MG63 (cell line): ENCODE results near the gene MYO7A. TPM values are rescaled to one million over a fixed set of nuclear protein-coding genes. Genes with fewer than 3 reads are reported as not detected.
A peak's percentile ranks its signal among the peaks of the same experiment; 100 is the strongest.

Source experiments
- DNase-seq: peaks from one replicate; pipeline ENCODE4 v3.0.0-alpha.2; 2020
- H3K27me3 ChIP-seq: fragments of 250-450 bp; sonication (Bioruptor Pico); 2 replicates; pipeline ENCODE4 v1.5.1; 2020; ENCODE audit warnings: mild to moderate bottlenecking, moderate library complexity
- H3K36me3 ChIP-seq: fragments of 250-450 bp; sonication (Bioruptor Pico); 2 replicates; pipeline ENCODE4 v1.5.1; 2020; ENCODE audit warnings: mild to moderate bottlenecking, moderate library complexity
- H3K4me3 ChIP-seq: fragments of 250-450 bp; sonication (Bioruptor Pico); 2 replicates; pipeline ENCODE4 v1.5.1; 2020; ENCODE audit warnings: mild to moderate bottlenecking, moderate library complexity
- H3K9me3 ChIP-seq: fragments of 250-450 bp; sonication (Bioruptor Pico); 2 replicates; pipeline ENCODE4 v1.5.1; 2020; ENCODE audit warnings: mild to moderate bottlenecking, moderate library complexity
- total RNA-seq: library from RNA; depleted of rRNA; stranded (reverse); fragments of >200 nt; shearing (Covaris generic); gene quantifications from 2 replicates; pipeline ENCODE4 v1.2.3, GENCODE V29; 2014; ENCODE audit warnings: low replicate concordance

MYO7A gene
- total RNA-seq, 1 experiment from 2014 or later = not detected

- Histone ChIP-seq H3K36me3 (no peaks in the 10 kb centered on the region), H3K9me3 (peaks cover 6% of the 10 kb centered on the region; the same call in 1 of the 2 replicates), H3K27me3 (no peaks in the 10 kb centered on the region), H3K4me3 (no peak overlapping the region)
- DNase-seq = peak; percentile 74
Measured at GRCh38 chr11:77130763-77131513, 2.9 kb downstream of the MYO7A start.

DNA sequence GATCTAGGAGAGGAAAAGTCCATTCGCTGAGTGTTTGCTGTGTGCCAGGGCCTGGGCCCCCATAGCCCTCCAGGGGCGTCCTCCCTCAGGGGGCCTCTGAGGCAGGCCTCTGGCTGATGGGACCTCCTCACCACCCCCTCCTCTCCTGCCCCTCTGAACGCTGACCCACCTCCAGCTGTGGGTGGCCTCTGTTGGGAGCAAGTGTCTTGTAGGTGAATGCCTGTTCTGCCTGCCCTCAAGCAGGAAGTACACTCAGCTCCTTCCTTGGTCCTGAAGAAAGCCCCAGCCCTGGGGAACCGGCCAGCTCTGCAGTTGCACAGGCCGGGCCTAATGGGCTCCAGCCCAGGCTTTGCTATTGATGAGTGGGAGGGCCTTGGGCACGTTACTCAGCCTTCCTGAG lies 3.5 kb downstream of the MYO7A start:
- DNase-seq = no peak
- Histone ChIP-seq H3K36me3 (no peaks in the 10 kb centered on the region), H3K4me3 (no peak overlapping the region), H3K9me3 (peaks cover 6% of the 10 kb centered on the region; the same call in 1 of the 2 replicates), H3K27me3 (no peaks in the 10 kb centered on the region)

DNA sequence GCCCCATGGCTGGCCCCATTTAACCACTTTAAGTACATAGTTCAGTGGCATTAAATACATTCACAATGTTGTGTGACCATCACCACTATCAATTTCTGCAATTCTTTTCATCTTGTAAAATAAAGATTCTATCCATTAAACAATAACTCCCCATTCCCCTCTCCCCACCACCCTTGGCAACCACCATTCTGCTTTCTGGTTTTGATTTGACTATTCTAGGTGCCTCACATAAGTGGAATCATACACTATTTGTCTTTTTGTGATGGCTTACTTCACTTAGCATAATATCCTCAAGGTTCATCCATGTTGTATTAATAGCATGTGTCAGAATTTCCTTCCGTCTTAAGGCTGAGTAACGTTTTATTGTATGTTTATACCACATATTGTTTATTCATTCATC lies 7.0 kb downstream of the MYO7A start:
- no peaks in the 10 kb centered on the region for H3K27me3 ChIP-seq
- no peak overlapping the region for H3K4me3 ChIP-seq
- no peaks in the 10 kb centered on the region for H3K36me3 ChIP-seq
- DNase-seq = no peak
- peaks cover 6% of the 10 kb centered on the region; the same call in 1 of the 2 replicates for H3K9me3 ChIP-seq

- H3K36me3 ChIP-seq = no peaks in the 10 kb centered on the region
- DNase-seq = no peak
- H3K4me3 ChIP-seq = no peak overlapping the region
- no peaks in the 10 kb centered on the region for H3K27me3 ChIP-seq
- H3K9me3 ChIP-seq = peaks cover 6% of the 10 kb centered on the region; the same call in 1 of the 2 replicates
Measured at GRCh38 chr11:77136074-77136473, 8.0 kb downstream of the MYO7A start.

DNA sequence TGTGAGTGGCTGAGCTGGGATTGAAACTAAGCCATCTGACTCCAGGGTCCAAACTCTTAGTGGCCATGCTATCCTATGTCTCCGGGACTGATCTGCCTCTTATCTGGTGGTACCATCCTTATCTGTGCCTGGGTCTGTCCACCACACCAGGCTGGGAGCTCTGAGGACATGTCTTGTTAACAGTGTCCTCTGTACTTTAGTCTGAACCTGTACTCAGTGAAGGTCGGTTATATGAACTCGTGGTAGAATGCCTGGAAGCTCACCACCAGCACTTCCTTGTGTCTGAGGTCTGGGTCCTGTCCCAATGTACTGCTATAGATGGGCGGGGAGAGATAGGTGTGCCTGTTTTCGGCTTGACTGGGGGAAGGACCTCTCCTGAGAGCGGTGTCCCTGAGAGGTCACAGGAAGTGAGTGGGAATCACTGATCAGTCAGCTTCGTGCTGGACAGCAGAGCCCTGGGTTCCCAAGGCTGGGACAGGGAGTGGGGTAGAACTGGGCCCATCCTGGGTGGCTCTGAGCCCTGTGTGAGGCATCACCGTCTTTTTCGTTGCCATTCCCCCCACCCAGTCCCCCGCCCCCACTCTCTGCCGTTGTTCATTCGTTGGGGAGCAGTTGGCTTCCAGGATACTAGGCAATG lies 8.9 kb downstream of the MYO7A start:
- Histone ChIP-seq H3K36me3 (no peaks in the 10 kb centered on the region), H3K4me3 (no peak overlapping the region), H3K9me3 (peaks cover 6% of the 10 kb centered on the region; the same call in 1 of the 2 replicates), H3K27me3 (no peaks in the 10 kb centered on the region)
- DNase-seq = no peak

DNA sequence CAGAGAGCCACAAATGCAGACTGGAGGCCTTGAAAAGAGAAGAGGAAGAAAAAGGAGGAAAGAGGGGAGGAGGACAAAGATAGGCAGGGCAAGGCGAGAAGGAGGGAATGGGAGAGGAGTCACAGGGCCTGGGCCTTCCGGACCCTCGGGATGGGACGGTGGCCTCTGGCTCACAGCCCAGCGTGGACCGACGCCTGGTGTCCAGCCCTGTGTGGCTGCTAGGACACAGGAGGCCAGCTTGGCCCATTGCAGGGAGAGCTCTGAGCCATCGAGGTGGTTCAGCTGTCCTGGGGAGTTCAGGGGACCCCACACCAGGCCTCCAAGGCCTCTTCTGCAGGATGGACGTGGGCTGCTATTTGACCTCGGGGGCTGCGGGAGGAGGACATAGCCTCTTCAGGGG lies 9.4 kb downstream of the MYO7A start:
- H3K27me3 ChIP-seq = no peaks in the 10 kb centered on the region
- H3K36me3 ChIP-seq = no peaks in the 10 kb centered on the region
- DNase-seq = no peak
- H3K4me3 ChIP-seq = no peak overlapping the region
- peaks cover 6% of the 10 kb centered on the region; the same call in 1 of the 2 replicates for H3K9me3 ChIP-seq

- H3K9me3 ChIP-seq = peaks cover 4% of the 10 kb centered on the region; the same call in 1 of the 2 replicates
- DNase-seq = no peak
- H3K27me3 ChIP-seq = no peaks in the 10 kb centered on the region
- no peaks in the 10 kb centered on the region for H3K36me3 ChIP-seq
- H3K4me3 ChIP-seq = no peak overlapping the region
Measured at GRCh38 chr11:77138106-77138649, 10.1 kb downstream of the MYO7A start.

GRCh38 chr11:77139201-77139600 lies 11.2 kb downstream of the MYO7A start:
- Histone ChIP-seq H3K27me3 (no peaks in the 10 kb centered on the region), H3K4me3 (no peak overlapping the region), H3K9me3 (no peaks in the 10 kb centered on the region), H3K36me3 (no peaks in the 10 kb centered on the region)
- DNase-seq = no peak

GRCh38 chr11:77140231-77140851 lies 12.3 kb downstream of the MYO7A start:
- Histone ChIP-seq H3K9me3 (no peaks in the 10 kb centered on the region), H3K36me3 (no peaks in the 10 kb centered on the region), H3K4me3 (no peak overlapping the region), H3K27me3 (no peaks in the 10 kb centered on the region)
- DNase-seq = peak; percentile 75

- Histone ChIP-seq H3K27me3 (no peaks in the 10 kb centered on the region), H3K9me3 (no peaks in the 10 kb centered on the region), H3K36me3 (no peaks in the 10 kb centered on the region), H3K4me3 (no peak overlapping the region)
- peak; percentile 31 for DNase-seq
Measured at GRCh38 chr11:77141034-77141433, 13.0 kb downstream of the MYO7A start.

DNA sequence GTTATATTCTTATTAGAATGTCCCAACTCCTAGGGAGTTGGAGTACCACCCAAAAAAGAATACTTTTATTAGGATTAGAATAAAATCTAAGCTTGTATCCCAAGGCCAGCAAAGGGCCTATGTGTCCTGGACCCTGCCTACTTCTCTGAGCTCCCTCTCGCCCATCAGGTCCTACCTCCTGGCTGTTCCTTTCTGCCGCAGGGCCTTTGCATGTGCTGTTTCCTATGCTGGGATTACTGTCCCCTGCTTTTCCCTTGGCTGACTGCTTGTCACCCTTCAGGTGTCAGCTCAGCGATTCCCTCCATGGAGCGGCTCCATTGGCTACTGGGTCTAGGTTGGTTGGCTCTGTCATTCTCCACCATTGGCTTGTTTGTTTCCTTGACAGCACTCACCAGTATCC lies 13.4 kb downstream of the MYO7A start:
- Histone ChIP-seq H3K36me3 (no peaks in the 10 kb centered on the region), H3K27me3 (no peaks in the 10 kb centered on the region), H3K9me3 (no peaks in the 10 kb centered on the region), H3K4me3 (no peak overlapping the region)
- no peak for DNase-seq

DNA sequence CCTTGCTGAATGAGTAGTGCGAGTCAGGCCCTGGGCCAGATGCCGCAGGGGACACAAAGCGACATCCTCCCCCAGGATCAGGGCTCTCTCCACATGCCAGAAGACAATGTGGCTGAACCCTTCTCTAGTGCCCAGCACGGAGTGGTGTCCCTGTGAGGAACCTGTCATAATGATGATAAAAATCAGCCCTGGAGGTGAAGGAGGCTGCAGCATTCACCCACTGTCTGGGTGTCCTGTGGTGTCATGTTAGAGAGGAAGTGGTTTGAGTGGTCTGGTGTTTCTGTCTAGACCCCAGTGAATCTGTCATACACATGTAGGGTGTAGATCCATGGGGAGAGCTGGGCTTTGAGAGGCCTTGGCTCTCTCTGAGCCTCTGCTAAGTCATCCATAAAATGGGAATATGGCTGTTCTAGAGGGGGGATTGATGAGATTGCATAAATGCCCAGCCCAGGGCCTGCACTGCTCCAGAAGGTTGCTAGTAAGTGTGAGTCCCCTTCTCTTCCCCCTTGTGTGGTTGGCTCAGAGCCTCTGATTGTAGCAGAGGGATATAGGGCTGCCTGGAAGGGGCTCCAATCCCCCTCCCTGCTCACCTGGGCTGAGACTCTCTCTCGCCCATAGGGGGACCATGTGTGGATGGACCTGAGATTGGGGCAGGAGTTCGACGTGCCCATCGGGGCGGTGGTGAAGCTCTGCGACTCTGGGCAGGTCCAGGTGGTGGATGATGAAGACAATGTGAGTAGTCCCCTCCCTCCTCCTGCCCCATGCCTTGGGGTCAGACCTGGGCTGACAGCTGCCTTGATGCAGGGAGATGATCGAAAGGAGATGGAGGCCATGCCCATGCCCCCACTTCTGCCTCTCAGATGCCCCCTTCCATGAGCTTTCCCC lies 14.3 kb downstream of the MYO7A start:
- Histone ChIP-seq H3K27me3 (no peaks in the 10 kb centered on the region), H3K36me3 (no peaks in the 10 kb centered on the region), H3K9me3 (no peaks in the 10 kb centered on the region), H3K4me3 (no peak overlapping the region)
- no peak for DNase-seq

DNA sequence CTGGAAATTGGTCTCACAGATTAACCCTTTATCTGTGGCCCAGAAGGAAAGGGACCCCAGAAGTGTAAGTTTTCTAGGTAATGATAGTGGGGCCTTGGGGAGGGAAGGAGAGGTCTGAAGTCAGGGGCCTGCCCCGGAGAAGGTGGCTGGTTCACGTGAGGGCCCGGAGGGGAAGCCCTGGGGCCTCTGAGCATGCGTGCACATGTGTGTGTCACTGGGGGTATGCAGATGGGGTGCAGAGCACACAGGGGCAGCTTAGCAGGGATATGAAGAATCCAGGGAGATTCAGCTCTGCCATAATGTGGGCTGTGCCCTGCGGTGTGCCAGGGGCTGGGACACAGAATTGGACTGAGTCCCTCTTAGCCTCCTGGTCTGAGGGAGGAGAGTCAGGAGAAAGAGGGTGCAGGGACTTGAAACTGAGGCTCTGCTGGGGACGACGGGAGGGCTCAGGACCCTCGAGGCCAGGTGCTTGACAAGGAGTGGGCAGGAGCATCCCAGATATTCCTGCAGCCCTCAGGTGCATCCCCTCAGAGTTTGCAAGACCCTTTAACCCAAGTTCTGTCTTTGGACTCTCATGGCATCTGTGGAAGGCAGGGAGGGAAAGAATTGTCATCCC lies 15.5 kb downstream of the MYO7A start:
- Histone ChIP-seq H3K9me3 (no peaks in the 10 kb centered on the region), H3K4me3 (no peak overlapping the region), H3K36me3 (no peaks in the 10 kb centered on the region), H3K27me3 (no peaks in the 10 kb centered on the region)
- no peak for DNase-seq

DNA sequence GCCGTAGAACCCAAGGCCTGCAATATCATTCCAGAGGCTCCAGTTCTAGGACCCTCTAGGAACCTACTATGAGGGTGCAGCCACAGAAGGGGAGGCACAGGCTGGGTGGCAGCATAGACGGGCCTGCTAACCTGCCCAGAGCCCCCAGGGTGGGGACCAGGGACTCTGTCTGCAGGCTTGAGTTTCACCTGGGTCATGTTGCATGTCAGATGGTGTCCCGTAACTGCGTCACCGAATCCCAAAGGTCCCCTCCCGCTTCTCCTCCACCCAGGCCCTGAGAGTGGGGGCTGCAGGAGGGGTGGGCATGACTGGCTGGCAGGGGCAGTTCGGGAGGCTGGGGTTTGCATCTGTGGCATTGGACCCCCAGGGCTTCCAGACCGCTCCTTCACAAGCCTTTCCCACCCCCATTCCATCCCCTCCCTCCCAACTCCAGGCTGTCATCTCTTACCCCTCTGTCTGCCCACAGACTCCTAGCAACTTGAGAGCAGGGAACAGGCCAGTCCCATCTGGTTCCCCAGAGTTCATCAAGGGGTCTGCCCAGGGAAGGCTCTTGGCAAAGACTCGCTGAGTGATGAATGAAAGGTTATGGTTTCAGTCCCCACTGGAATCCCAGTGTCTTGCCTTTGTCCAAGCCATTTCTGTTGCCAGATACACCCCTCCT lies 16.3 kb downstream of the MYO7A start:
- DNase-seq = no peak
- H3K36me3 ChIP-seq = no peaks in the 10 kb centered on the region
- no peak overlapping the region for H3K4me3 ChIP-seq
- H3K27me3 ChIP-seq = no peaks in the 10 kb centered on the region
- no peaks in the 10 kb centered on the region for H3K9me3 ChIP-seq

DNA sequence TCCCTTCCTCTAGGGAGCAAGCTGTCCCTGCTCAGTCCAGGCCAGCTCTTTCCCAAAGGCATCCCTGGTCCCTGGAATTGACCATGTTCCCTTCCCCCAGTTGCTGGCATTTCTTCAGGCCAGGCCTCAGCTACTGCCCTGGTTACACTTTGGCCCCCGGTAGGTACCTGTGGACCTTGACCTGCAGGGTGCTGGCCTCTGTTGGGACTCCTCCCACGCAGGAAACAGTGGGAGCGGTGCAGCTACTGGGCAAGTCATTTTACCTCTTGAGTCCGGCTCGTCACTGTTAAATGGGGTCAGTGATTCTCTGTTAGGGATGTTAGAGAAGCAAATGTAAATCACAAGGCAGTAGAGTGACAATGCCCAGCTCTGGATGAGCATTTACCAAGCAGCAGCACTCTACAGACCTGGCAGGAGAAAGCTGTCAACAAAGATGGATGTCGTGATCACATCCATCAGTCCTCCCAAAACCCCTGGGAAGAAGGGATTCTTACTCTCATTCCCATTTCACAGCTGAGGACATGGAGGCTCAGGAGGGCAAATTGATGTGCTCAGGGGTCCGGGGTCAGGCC lies 16.9 kb downstream of the MYO7A start:
- Histone ChIP-seq H3K9me3 (no peaks in the 10 kb centered on the region), H3K4me3 (no peak overlapping the region), H3K27me3 (no peaks in the 10 kb centered on the region), H3K36me3 (no peaks in the 10 kb centered on the region)
- DNase-seq = no peak
